ENCODE data around the gene MAP1LC3A. TPM values are rescaled to one million over a fixed set of nuclear protein-coding genes. Genes with fewer than 3 reads are reported as not detected.

The MAP1LC3A gene
- total RNA-seq, 1 donor from 2014 or later = 5.5 TPM

GRCh38 chr20:34541917-34542316 is 16.6 kb upstream of the MAP1LC3A start:
- no peak for DNase-seq (ENCODE audit: low spot score)
- Histone ChIP-seq H2AFZ (replicated peaks) (no peak overlapping the region), H3K27me3 (peaks cover 7% of the 10 kb centered on the region), H3K36me3 (no peaks in the 10 kb centered on the region), H3K4me1 (peaks cover 4% of the 10 kb centered on the region), H4K20me1 (ENCODE audit: low read depth) (peaks cover 19% of the 10 kb centered on the region), H3K27ac (no peak overlapping the region), H3F3A (ENCODE audit: low read depth) (peaks cover 13% of the 10 kb centered on the region), H3K9me3 (ENCODE audit: low read depth) (no peaks in the 10 kb centered on the region), H3K4me3 (no peak overlapping the region), H3K4me2 (no peak overlapping the region), H3K9ac (no peak overlapping the region), H3K79me2 (ENCODE audit: low read depth) (no peaks in the 10 kb centered on the region)
- Mint-ChIP-seq H3K4me3 (no peak overlapping the region), H3K27ac (no peak overlapping the region), H3K4me1 (peaks cover 15% of the 10 kb centered on the region), H3K36me3 (peaks cover 22% of the 10 kb centered on the region), H3K27me3 (ENCODE audit: insufficient read depth, low read depth) (peaks cover 5% of the 10 kb centered on the region), H3K9me3 (no peaks in the 10 kb centered on the region)
- TF ChIP-seq EZH2phosphoT487 (IDR thresholded peaks at IDR 0.05) (no peak), EZH2 (IDR thresholded peaks at IDR 0.05) (no peak), CTCF (IDR thresholded peaks at IDR 0.05) (no peak)

- H3K36me3 ChIP-seq = no peaks in the 10 kb centered on the region
- Mint-ChIP-seq H3K27me3 (ENCODE audit: insufficient read depth, low read depth) (peaks cover 7% of the 10 kb centered on the region), H3K36me3 (peaks cover 18% of the 10 kb centered on the region), H3K27ac (no peak overlapping the region), H3K4me1 (peaks cover 15% of the 10 kb centered on the region), H3K9me3 (no peaks in the 10 kb centered on the region), H3K4me3 (no peak overlapping the region)
- no peak overlapping the region for H3K4me2 ChIP-seq
- H3F3A ChIP-seq (ENCODE audit: low read depth) = peaks cover 13% of the 10 kb centered on the region
- H2AFZ ChIP-seq (replicated peaks) = no peak overlapping the region
- H3K79me2 ChIP-seq (ENCODE audit: low read depth) = no peaks in the 10 kb centered on the region
- H3K9me3 ChIP-seq (ENCODE audit: low read depth) = no peaks in the 10 kb centered on the region
- H3K27me3 ChIP-seq = peaks cover 7% of the 10 kb centered on the region
- no peak for DNase-seq (ENCODE audit: low spot score)
- peaks cover 4% of the 10 kb centered on the region for H3K4me1 ChIP-seq
- no peak overlapping the region for H3K9ac ChIP-seq
- no peak overlapping the region for H3K27ac ChIP-seq
- no peak overlapping the region for H3K4me3 ChIP-seq
- TF ChIP-seq CTCF (IDR thresholded peaks at IDR 0.05) (no peak), EZH2phosphoT487 (IDR thresholded peaks at IDR 0.05) (no peak), EZH2 (IDR thresholded peaks at IDR 0.05) (no peak)
- H4K20me1 ChIP-seq (ENCODE audit: low read depth) = peaks cover 15% of the 10 kb centered on the region
Measured at GRCh38 chr20:34542439-34542838, 16.1 kb upstream of the MAP1LC3A start.

- no peaks in the 10 kb centered on the region for H3K9me3 Mint-ChIP-seq
- Histone ChIP-seq H3K27ac (no peak overlapping the region), H3K9me3 (ENCODE audit: low read depth) (no peaks in the 10 kb centered on the region), H3F3A (ENCODE audit: low read depth) (peaks cover 10% of the 10 kb centered on the region), H3K9ac (no peak overlapping the region), H2AFZ (replicated peaks) (no peak overlapping the region), H4K20me1 (ENCODE audit: low read depth) (peaks cover 15% of the 10 kb centered on the region), H3K4me2 (no peak overlapping the region), H3K4me3 (no peak overlapping the region), H3K79me2 (ENCODE audit: low read depth) (no peaks in the 10 kb centered on the region), H3K36me3 (no peaks in the 10 kb centered on the region), H3K4me1 (peaks cover 4% of the 10 kb centered on the region), H3K27me3 (peaks cover 7% of the 10 kb centered on the region)
- TF ChIP-seq EZH2 (IDR thresholded peaks at IDR 0.05) = no peak
- TF ChIP-seq CTCF (IDR thresholded peaks at IDR 0.05) = no peak
- TF ChIP-seq EZH2phosphoT487 (IDR thresholded peaks at IDR 0.05) = no peak
- peaks cover 18% of the 10 kb centered on the region for H3K36me3 Mint-ChIP-seq
- peaks cover 21% of the 10 kb centered on the region for H3K4me1 Mint-ChIP-seq
- no peak overlapping the region for H3K4me3 Mint-ChIP-seq
- no peak overlapping the region for H3K27ac Mint-ChIP-seq
- peaks cover 7% of the 10 kb centered on the region for H3K27me3 Mint-ChIP-seq (ENCODE audit: insufficient read depth, low read depth)
- no peak for DNase-seq (ENCODE audit: low spot score)
Measured at GRCh38 chr20:34543463-34544056, 15.0 kb upstream of the MAP1LC3A start.

Measured in neural progenitor cell (in vitro differentiated cells).